ENCODE data around the gene AUP1. TPM values are rescaled to one million over a fixed set of nuclear protein-coding genes. Genes with fewer than 3 reads are reported as not detected.

AUP1 gene
- total RNA-seq, 1 experiment from 2014 or later: 154 TPM

- Mint-ChIP-seq H3K4me1 (ENCODE audit: low read depth, unreplicated experiment) (peaks cover 17% of the 10 kb centered on the region), H3K27ac (ENCODE audit: unreplicated experiment) (no peak overlapping the region), H3K9me3 (ENCODE audit: unreplicated experiment) (no peaks in the 10 kb centered on the region), H3K4me3 (ENCODE audit: unreplicated experiment) (no peak overlapping the region), H3K27me3 (ENCODE audit: insufficient read depth, unreplicated experiment) (no peaks in the 10 kb centered on the region), H3K36me3 (ENCODE audit: insufficient read depth, unreplicated experiment) (no peaks in the 10 kb centered on the region)
- Histone ChIP-seq H3K27me3 (replicated peaks; ENCODE audit: control insufficient read depth, insufficient read depth, low read length) (no peaks in the 10 kb centered on the region), H3K9me3 (no peaks in the 10 kb centered on the region), H3K4me1 (peaks cover 28% of the 10 kb centered on the region), H3K36me3 (ENCODE audit: control insufficient read depth, insufficient read depth, low read length) (no peaks in the 10 kb centered on the region; the same call in 1 of the 2 replicates), H3K4me3 (ENCODE audit: low read depth, low read length) (no peak overlapping the region)
- POLR2A ChIA-PET: no interaction called here
- no peak for TF ChIP-seq CTCF (IDR thresholded peaks at IDR 0.05; ENCODE audit: insufficient read depth in 1 of 2, low read depth in 1 of 2, low read length in 1 of 2, severe bottlenecking in 1 of 2, unreplicated experiment in 1 of 2)
- DNase-seq: no peak
- intact Hi-C loops (cut with micrococcal nuclease; ENCODE audit: unreplicated experiment): no loop called here
- CTCF ChIA-PET: no interaction called here
- no TSS peak for BruUV-seq (replicated peaks)
Observed at GRCh38 chr2:74554820-74555531, 25.5 kb upstream of the AUP1 start.

GRCh38 chr2:74553892-74554819 lies 24.6 kb upstream of the AUP1 start, which contains the start of the genes DOK1 and LOXL3:
DOK1 (plus strand) TSS chr2:74554720; CDS start chr2:74554755, 35 bp downstream.
LOXL3 (minus strand) TSS chr2:74553942; CDS start chr2:74552634, 1,308 bp downstream.
- Histone ChIP-seq H3K36me3 (ENCODE audit: control insufficient read depth, insufficient read depth, low read length) (no peaks in the 10 kb centered on the region; the same call in 1 of the 2 replicates), H3K4me1 (peaks cover 31% of the 10 kb centered on the region), H3K4me3 (ENCODE audit: low read depth, low read length) (peak within 1 kb of the TSS; percentile 34), H3K9me3 (no peaks in the 10 kb centered on the region), H3K27me3 (replicated peaks; ENCODE audit: control insufficient read depth, insufficient read depth, low read length) (no peaks in the 10 kb centered on the region)
- BruUV-seq (replicated peaks): no TSS peak
- H3K36me3 Mint-ChIP-seq (ENCODE audit: insufficient read depth, unreplicated experiment): peaks cover 7% of the 10 kb centered on the region
- no peak for TF ChIP-seq CTCF (IDR thresholded peaks at IDR 0.05; ENCODE audit: insufficient read depth in 1 of 2, low read depth in 1 of 2, low read length in 1 of 2, severe bottlenecking in 1 of 2, unreplicated experiment in 1 of 2)
- H3K4me1 Mint-ChIP-seq (ENCODE audit: low read depth, unreplicated experiment): peaks cover 23% of the 10 kb centered on the region
- H3K9me3 Mint-ChIP-seq (ENCODE audit: unreplicated experiment): no peaks in the 10 kb centered on the region
- intact Hi-C loops (cut with micrococcal nuclease; ENCODE audit: unreplicated experiment): no loop called here
- peak; percentile 60 to 75 for DNase-seq
- ChIA-PET CTCF (interaction anchor here (0.5 to 0.6 kb wide), 2 partner anchors 35 to 103 kb away, joined by 3 to 5 read pairs; no protein-coding TSS in a partner anchor), POLR2A (no interaction called here)
- no peaks in the 10 kb centered on the region for H3K27me3 Mint-ChIP-seq (ENCODE audit: insufficient read depth, unreplicated experiment)
- peak within 1 kb of the TSS; percentile 51 for H3K27ac Mint-ChIP-seq (ENCODE audit: unreplicated experiment)
- peak within 1 kb of the TSS; percentile 23 for H3K4me3 Mint-ChIP-seq (ENCODE audit: unreplicated experiment)
